Activated naive CD4-positive, alpha-beta T cell treated with anti-CD3 and anti-CD28 coated beads, Interleukin-2, amount 10 ng/mL, durations not matched to agents 5 hours and 36 hours (primary cell): ENCODE measurements around the gene MRPS22. TPM values are rescaled to one million over a fixed set of nuclear protein-coding genes. Genes with fewer than 3 reads are reported as not detected.

Source experiments
- total RNA-seq, 2 experiments: library from RNA; stranded (reverse); gene quantifications; one replicate each; pipeline ENCODE4 v1.2.3, GENCODE V29; 2021

Gene MRPS22
- 10 to 100 TPM; 34.8 to 37.3 TPM for total RNA-seq

DNA sequence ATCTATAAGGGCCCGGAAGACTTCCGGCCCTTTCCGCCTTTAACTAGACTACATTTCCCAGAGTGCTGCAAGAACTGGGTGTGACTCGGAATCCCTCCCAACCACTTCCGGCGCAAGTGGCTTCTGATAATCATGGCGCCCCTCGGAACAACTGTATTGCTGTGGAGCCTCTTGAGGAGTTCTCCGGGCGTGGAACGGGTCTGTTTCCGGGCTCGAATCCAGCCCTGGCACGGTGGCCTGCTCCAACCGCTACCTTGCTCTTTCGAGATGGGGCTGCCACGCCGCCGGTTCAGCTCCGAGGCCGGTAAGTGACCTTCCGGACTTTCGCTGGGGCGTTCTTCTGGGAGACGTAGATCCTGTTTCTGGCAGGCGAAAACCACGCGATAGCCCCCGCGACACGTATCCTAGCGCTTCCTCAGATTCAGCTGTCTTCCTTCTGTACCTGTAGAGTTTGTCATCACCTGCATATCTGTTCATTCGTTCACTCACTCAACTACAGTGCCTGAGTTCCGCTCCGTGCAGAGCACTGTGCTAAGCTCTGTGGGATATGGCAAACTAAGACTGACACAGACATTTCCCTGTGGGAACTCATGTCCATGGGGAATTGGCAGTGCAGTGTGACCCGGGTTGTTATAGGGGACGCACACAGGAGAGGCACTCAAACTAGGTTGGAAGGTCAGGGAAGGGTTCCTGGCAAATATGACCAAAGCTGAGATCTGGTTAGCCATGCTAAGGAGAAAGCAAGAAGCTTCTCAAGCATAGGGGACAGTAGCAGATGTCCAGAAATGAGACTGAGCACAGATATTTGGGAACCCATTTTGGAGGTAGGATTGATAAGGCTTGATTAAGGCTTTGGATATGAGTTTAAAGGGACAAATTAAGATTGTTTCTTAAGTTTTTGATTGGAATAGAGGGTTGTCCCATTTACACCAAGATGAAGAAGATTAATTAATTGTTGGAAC lies at the start of gene MRPS22:
Gene MRPS22 (plus strand): TSS at position 126 of the 962 bp plus-strand sequence. CDS start 7 bp downstream, at position 133.

DNA sequence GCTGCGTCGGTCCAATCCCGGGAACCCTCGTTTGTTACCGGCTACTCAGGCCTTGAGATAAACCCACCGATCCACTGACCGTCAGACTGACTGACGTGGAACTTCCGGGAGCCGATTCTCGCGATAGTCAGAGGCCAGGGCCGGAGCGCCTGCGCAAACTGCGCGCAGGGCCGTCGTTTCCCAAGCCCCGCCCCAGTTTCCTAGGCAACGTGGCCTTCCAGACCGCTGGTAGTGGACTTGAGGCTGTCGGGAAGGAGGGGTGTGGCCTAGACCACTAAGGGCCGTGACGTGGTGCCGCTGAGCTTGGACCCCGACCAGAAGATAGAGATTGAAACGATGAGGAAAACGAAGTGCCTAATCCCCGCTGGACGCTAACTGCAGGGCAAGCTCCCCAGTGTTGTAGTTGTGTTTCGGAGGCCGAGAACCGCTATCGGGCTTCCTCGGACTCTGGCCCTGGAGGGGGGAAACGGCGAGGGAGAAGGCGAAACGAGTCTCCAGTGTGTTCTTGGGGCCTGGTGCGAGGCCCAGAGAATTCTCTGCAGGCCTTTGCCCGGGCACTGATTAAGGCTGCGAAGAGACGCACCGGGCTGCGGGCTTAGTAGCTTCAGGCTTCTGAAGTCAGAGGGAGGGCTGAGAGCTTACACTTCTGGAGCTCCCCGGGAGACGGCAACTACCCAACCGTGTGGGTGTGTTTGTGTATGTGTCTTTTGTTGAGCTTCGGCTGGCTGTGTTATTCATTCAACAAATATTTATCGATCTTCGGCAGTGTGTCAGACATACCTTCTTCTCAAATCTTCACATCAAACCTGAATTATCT lies 45.9 kb downstream of the MRPS22 start, which contains the start of gene COPB2:
Gene COPB2 (minus strand): TSS at position 96 of the 817 bp plus-strand sequence. CDS start 97 bp downstream, outside the sequence.

Other genes starting within 250 kb of the MRPS22 start
- gene COPB2, start 45.6 kb downstream of the MRPS22 start, total RNA-seq: 10 to 100 TPM; 86.7 to 89.9 TPM
- not detected for gene RBP2, start 132.5 kb downstream of the MRPS22 start, total RNA-seq
- not detected for gene RBP1, start 195.7 kb downstream of the MRPS22 start, total RNA-seq